WTC11 (cell line): Measurements from ENCODE around the gene CAMK2G. TPM values are rescaled to one million over a fixed set of nuclear protein-coding genes. Genes with fewer than 3 reads are reported as not detected.

Source experiments
- ATAC-seq: fragments of 200-7000 bp; cut with Tn5 transposase; 2 replicates; pipeline ENCODE4 v1.10.0; 2021; ENCODE audit warnings: mild to moderate bottlenecking, moderate library complexity
- CTCF ChIA-PET: fragments of 300-600 bp; sonication (Branson Sonifier 250); formaldehyde crosslinking; loops from one replicate; lab custom pipeline; 2021; ENCODE audit warnings: antibody characterized with exemption; lab: Charles Lee
- POLR2A ChIA-PET: fragments of 350-600 bp; sonication (Branson Sonifier 250); formaldehyde crosslinking; loops from one replicate; lab custom pipeline; 2021; ENCODE audit warnings: antibody characterized with exemption; lab: Charles Lee
- DNase-seq: peaks from one replicate; pipeline ENCODE4 v3.0.0; 2021; ENCODE audit warnings: low spot score
- H3K27ac Mint-ChIP-seq: 2 replicates; pipeline ENCODE4 v1.8.0; 2021; ENCODE audit warnings: mixed read lengths
- H3K27me3 Mint-ChIP-seq: 2 replicates; pipeline ENCODE4 v1.8.0; 2021; ENCODE audit warnings: low read depth, mild to moderate bottlenecking, moderate library complexity, mixed read lengths
- H3K36me3 Mint-ChIP-seq: 2 replicates; pipeline ENCODE4 v1.8.0; 2021; ENCODE audit warnings: mixed read lengths
- H3K4me1 Mint-ChIP-seq: 2 replicates; pipeline ENCODE4 v1.8.0; 2022; ENCODE audit warnings: mixed read lengths
- H3K4me3 Mint-ChIP-seq: 2 replicates; pipeline ENCODE4 v1.8.0; 2021; ENCODE audit warnings: mild to moderate bottlenecking, moderate library complexity, mixed read lengths
- H3K9me3 Mint-ChIP-seq: 2 replicates; pipeline ENCODE4 v1.8.0; 2021; ENCODE audit warnings: mixed read lengths
- ATF6 ChIP-seq: sonication (generic); formaldehyde crosslinking; IDR thresholded peaks from 2 replicates; pipeline ENCODE4 v1.8.1; 2023; ENCODE audit warnings: mild to moderate bottlenecking, missing genetic modification reagents
- HMGA2 ChIP-seq: fragments of 250-450 bp; sonication (Bioruptor Pico); IDR thresholded peaks from 2 replicates; pipeline ENCODE4 v1.4.0; 2021; ENCODE audit warnings: mild to moderate bottlenecking, moderate library complexity
- KAT7 ChIP-seq: sonication (generic); formaldehyde crosslinking; IDR thresholded peaks from 2 replicates; pipeline ENCODE4 v1.8.1; 2023; ENCODE audit warnings: missing genetic modification reagents, mild to moderate bottlenecking, borderline replicate concordance
- MAX ChIP-seq: sonication (generic); formaldehyde crosslinking; IDR thresholded peaks from 2 replicates; pipeline ENCODE4 v1.8.0; 2022; ENCODE audit warnings: mild to moderate bottlenecking, missing genetic modification reagents
- MXD4 ChIP-seq: fragments of 250-450 bp; sonication (Bioruptor Pico); IDR thresholded peaks from 2 replicates; pipeline ENCODE4 v1.8.0; 2021; ENCODE audit warnings: mild to moderate bottlenecking, moderate library complexity, borderline replicate concordance
- NFE2L1 ChIP-seq: sonication (generic); formaldehyde crosslinking; IDR thresholded peaks from 2 replicates; pipeline ENCODE4 v1.8.1; 2023; ENCODE audit warnings: missing genetic modification reagents
- NR1H2 ChIP-seq: sonication (generic); formaldehyde crosslinking; IDR thresholded peaks from 2 replicates; pipeline ENCODE4 v1.9.0; 2021; ENCODE audit warnings: mild to moderate bottlenecking, moderate library complexity, missing genetic modification reagents
- SMAD4 ChIP-seq: sonication (generic); formaldehyde crosslinking; IDR thresholded peaks from 2 replicates; pipeline ENCODE4 v1.8.0; 2022; ENCODE audit warnings: mild to moderate bottlenecking, missing genetic modification reagents
- USF1 ChIP-seq: sonication (generic); formaldehyde crosslinking; IDR thresholded peaks from 2 replicates; pipeline ENCODE4 v1.8.0; 2022; ENCODE audit warnings: mild to moderate bottlenecking, missing genetic modification reagents
- ZNF281 ChIP-seq: sonication (generic); formaldehyde crosslinking; IDR thresholded peaks from 2 replicates; pipeline ENCODE4 v1.8.0; 2023; ENCODE audit warnings: mild to moderate bottlenecking, missing genetic modification reagents
- ZNF416 ChIP-seq: fragments of 250-450 bp; sonication (Bioruptor Pico); IDR thresholded peaks from 2 replicates; pipeline ENCODE4 v1.9.0; 2021; ENCODE audit warnings: mild to moderate bottlenecking, inconsistent platforms
- ZNF532 ChIP-seq: fragments of 250-450 bp; sonication (Bioruptor Pico); IDR thresholded peaks from 2 replicates; pipeline ENCODE4 v1.9.0; 2021; ENCODE audit warnings: mild to moderate bottlenecking, borderline replicate concordance
- ZSCAN18 ChIP-seq: fragments of 250-450 bp; sonication (Bioruptor Pico); IDR thresholded peaks from 2 replicates; pipeline ENCODE4 v2.1.2; 2022; ENCODE audit warnings: mild to moderate bottlenecking, moderate library complexity
- total RNA-seq: library from RNA; stranded (reverse); gene quantifications from 3 replicates; pipeline ENCODE4 v1.2.3, GENCODE V29; 2021

Gene CAMK2G
- total RNA-seq, 1 experiment from 2014 or later, result 34.9 TPM

GRCh38 chr10:73867126-73867807 is 7.1 kb downstream of the CAMK2G start (continued):
- TF ChIP-seq ZNF532 (no peak), MXD4 (CRISPR knock-in tag) (no peak), NFE2L1 (CRISPR knock-in tag) (no peak), NR1H2 (no peak)

GRCh38 chr10:73866621-73867020 is 7.7 kb downstream of the CAMK2G start:
- no peak for TF ChIP-seq SMAD4 (CRISPR knock-in tag)
- TF ChIP-seq ZNF281, result no peak
- TF ChIP-seq ZSCAN18, result no peak
- TF ChIP-seq MXD4 (CRISPR knock-in tag), result no peak
- no peak for TF ChIP-seq USF1 (CRISPR knock-in tag)
- no peak for TF ChIP-seq ATF6 (CRISPR knock-in tag)
- TF ChIP-seq ZNF416 (CRISPR knock-in tag), result no peak
- TF ChIP-seq HMGA2 (CRISPR knock-in tag), result no peak
- no peak for TF ChIP-seq MAX (CRISPR knock-in tag)
- no peak for TF ChIP-seq KAT7 (CRISPR knock-in tag)
- peaks cover 22% of the 10 kb centered on the region for H3K4me1 Mint-ChIP-seq

More at GRCh38 chr10:73866621-73867020, 7.7 kb downstream of the CAMK2G start:
- H3K36me3 Mint-ChIP-seq, result peaks cover 18% of the 10 kb centered on the region
- no peak for DNase-seq
- no peak for ATAC-seq
- H3K27ac Mint-ChIP-seq, result peak overlapping the region; percentile 3; the same call in 1 of the 2 replicates
- H3K27me3 Mint-ChIP-seq, result no peaks in the 10 kb centered on the region
- ChIA-PET CTCF (interaction anchor here (0.6 to 6.8 kb wide), 7 partner anchors 13 to 237 kb away, joined by 3 to 52 read pairs (median 4); no protein-coding TSS in a partner anchor), POLR2A (no interaction called here)
- H3K4me3 Mint-ChIP-seq, result no peak overlapping the region
- no peaks in the 10 kb centered on the region for H3K9me3 Mint-ChIP-seq
